Glutamatergic neuron (in vitro differentiated cells): ENCODE data around the gene TANGO2. TPM values are rescaled to one million over a fixed set of nuclear protein-coding genes. Genes with fewer than 3 reads are reported as not detected.

Source experiments
- DNase-seq: peaks from one replicate; pipeline ENCODE4 v3.0.0; 2022
- H3K27ac Mint-ChIP-seq: one replicate; pipeline ENCODE4 v1.8.0; 2020; ENCODE audit warnings: mild to moderate bottlenecking, mixed read lengths, inconsistent platforms; ENCODE audit not compliant: unreplicated experiment
- H3K27me3 Mint-ChIP-seq: one replicate; pipeline ENCODE4 v1.8.0; 2020; ENCODE audit warnings: mild to moderate bottlenecking, moderate library complexity, mixed read lengths, inconsistent platforms; ENCODE audit not compliant: unreplicated experiment
- H3K36me3 Mint-ChIP-seq: one replicate; pipeline ENCODE4 v1.8.0; 2020; ENCODE audit warnings: mild to moderate bottlenecking, mixed read lengths, inconsistent platforms; ENCODE audit not compliant: unreplicated experiment
- H3K4me1 Mint-ChIP-seq: one replicate; pipeline ENCODE4 v1.8.0; 2020; ENCODE audit warnings: mild to moderate bottlenecking, low read depth, mixed read lengths, inconsistent platforms; ENCODE audit not compliant: unreplicated experiment
- H3K4me3 Mint-ChIP-seq: one replicate; pipeline ENCODE4 v1.8.0; 2020; ENCODE audit warnings: mild to moderate bottlenecking, mixed read lengths, inconsistent platforms; ENCODE audit not compliant: unreplicated experiment
- H3K9me3 Mint-ChIP-seq: one replicate; pipeline ENCODE4 v1.8.0; 2020; ENCODE audit warnings: mild to moderate bottlenecking, moderate library complexity, mixed read lengths, inconsistent platforms; ENCODE audit not compliant: unreplicated experiment
- CTCF ChIP-seq: fragments of 200-600 bp; sonication (generic); IDR thresholded peaks from one replicate; pipeline ENCODE4 v1.5.0; 2021; ENCODE audit not compliant: partially characterized antibody, unreplicated experiment
- long read RNA-seq: library from polyadenylated mRNA; unstranded; transcript quantifications from one replicate; pipeline ENCODE4 v2.0.0, GENCODE V29; 2020; ENCODE audit not compliant: unreplicated experiment
- total RNA-seq: library from RNA; stranded (reverse); fragmentation: NEBNext Ultra II Directional; extraction: Animal tissue kit (Norgen Biotek cat#: 25700); gene quantifications from one replicate; pipeline ENCODE4 v1.2.1, GENCODE V29; 2021; ENCODE audit not compliant: unreplicated experiment

TANGO2 gene
- 31.8 TPM for total RNA-seq
- long read RNA-seq, partial matches to known transcripts, result 0 of 7 reads
- long read RNA-seq, other reads (novel, unspliced or antisense), result 6 of 7 reads

- Mint-ChIP-seq H3K9me3 (peaks cover 8% of the 10 kb centered on the region), H3K27ac (peak within 1 kb of the TSS; percentile 70), H3K4me3 (peak within 1 kb of the TSS; percentile 89)
These were observed at the start of gene TANGO2 for GRCh38 chr22:20020533-20021195. Gene TANGO2 (plus strand): TSS chr22:20021110. CDS start chr22:20036799, 15,689 bp downstream.

GRCh38 chr22:19971276-19972124 is 49.4 kb upstream of the TANGO2 start:
- H3K36me3 Mint-ChIP-seq, result no peaks in the 10 kb centered on the region
- H3K4me3 Mint-ChIP-seq, result no peak overlapping the region
- H3K9me3 Mint-ChIP-seq, result peaks cover 3% of the 10 kb centered on the region
- DNase-seq, result no peak
- H3K27ac Mint-ChIP-seq, result no peak overlapping the region
- TF ChIP-seq CTCF, result no peak
- peaks cover 16% of the 10 kb centered on the region for H3K27me3 Mint-ChIP-seq
- peaks cover 13% of the 10 kb centered on the region for H3K4me1 Mint-ChIP-seq

More at GRCh38 chr22:20020533-20021195, at the start of gene TANGO2:
- DNase-seq, result peak; percentile 94
- Mint-ChIP-seq H3K27me3 (peaks cover 10% of the 10 kb centered on the region), H3K36me3 (no peaks in the 10 kb centered on the region), H3K4me1 (peaks cover 20% of the 10 kb centered on the region)
- no peak for TF ChIP-seq CTCF

GRCh38 chr22:19972251-19972650 is 48.7 kb upstream of the TANGO2 start:
- TF ChIP-seq CTCF, result no peak
- peaks cover 11% of the 10 kb centered on the region for H3K4me1 Mint-ChIP-seq
- no peak overlapping the region for H3K27ac Mint-ChIP-seq
- no peak overlapping the region for H3K4me3 Mint-ChIP-seq
- DNase-seq, result no peak
- H3K36me3 Mint-ChIP-seq, result no peaks in the 10 kb centered on the region
- peaks cover 6% of the 10 kb centered on the region for H3K9me3 Mint-ChIP-seq
- H3K27me3 Mint-ChIP-seq, result peaks cover 12% of the 10 kb centered on the region

- peaks cover 6% of the 10 kb centered on the region for H3K9me3 Mint-ChIP-seq
- peaks cover 11% of the 10 kb centered on the region for H3K4me1 Mint-ChIP-seq
- no peak for TF ChIP-seq CTCF
- DNase-seq, result no peak
- no peak overlapping the region for H3K27ac Mint-ChIP-seq
- H3K27me3 Mint-ChIP-seq, result peaks cover 12% of the 10 kb centered on the region
- H3K4me3 Mint-ChIP-seq, result no peak overlapping the region
- H3K36me3 Mint-ChIP-seq, result no peaks in the 10 kb centered on the region
These were observed 48.0 kb upstream of the TANGO2 start for GRCh38 chr22:19972652-19973550.
